Mesothelial cell of epicardium (in vitro differentiated cells): ENCODE results near the gene GCC2. TPM values are rescaled to one million over a fixed set of nuclear protein-coding genes. Genes with fewer than 3 reads are reported as not detected.

Source experiments
- DNase-seq, 2 experiments: peaks; one replicate each; pipeline ENCODE4 v3.0.0; 2021; ENCODE audit warnings: low spot score in 2 of 2; ENCODE audit not compliant: unreplicated experiment in 2 of 2
- H3K27ac Mint-ChIP-seq: 2 replicates; pipeline ENCODE4 v1.8.0; 2021; ENCODE audit warnings: mixed read lengths
- H3K27me3 Mint-ChIP-seq: 2 replicates; pipeline ENCODE4 v1.8.0; 2021; ENCODE audit warnings: low read depth, mixed read lengths
- H3K36me3 Mint-ChIP-seq: 2 replicates; pipeline ENCODE4 v1.8.0; 2021; ENCODE audit warnings: mixed read lengths
- H3K4me1 Mint-ChIP-seq: 2 replicates; pipeline ENCODE4 v1.8.0; 2021; ENCODE audit warnings: mixed read lengths
- H3K4me3 Mint-ChIP-seq: 2 replicates; pipeline ENCODE4 v1.8.0; 2021; ENCODE audit warnings: mild to moderate bottlenecking, moderate library complexity, mixed read lengths
- H3K9me3 Mint-ChIP-seq: 2 replicates; pipeline ENCODE4 v1.8.0; 2021; ENCODE audit warnings: mixed read lengths
- total RNA-seq: library from RNA; stranded (reverse); gene quantifications from 3 replicates; pipeline ENCODE4 v1.2.1, GENCODE V29; 2021
- TF ChIP-seq, protein P1 (sequence below): fragments of 200-600 bp; sonication (generic); IDR thresholded peaks from one replicate; pipeline ENCODE4 v1.5.0; 2021; ENCODE audit warnings: antibody characterized with exemption; ENCODE audit not compliant: unreplicated experiment

GCC2 gene
- total RNA-seq, 1 donor from 2014 or later: 44.2 TPM

GRCh38 chr2:108534584-108535356, 85.8 kb downstream of the GCC2 start:
- Mint-ChIP-seq H3K27ac (peak overlapping the region; percentile 99), H3K9me3 (no peaks in the 10 kb centered on the region), H3K36me3 (no peaks in the 10 kb centered on the region), H3K27me3 (no peaks in the 10 kb centered on the region), H3K4me3 (peak overlapping the region; percentile 97), H3K4me1 (peaks cover 37% of the 10 kb centered on the region)
- TF ChIP-seq, protein P1, sequence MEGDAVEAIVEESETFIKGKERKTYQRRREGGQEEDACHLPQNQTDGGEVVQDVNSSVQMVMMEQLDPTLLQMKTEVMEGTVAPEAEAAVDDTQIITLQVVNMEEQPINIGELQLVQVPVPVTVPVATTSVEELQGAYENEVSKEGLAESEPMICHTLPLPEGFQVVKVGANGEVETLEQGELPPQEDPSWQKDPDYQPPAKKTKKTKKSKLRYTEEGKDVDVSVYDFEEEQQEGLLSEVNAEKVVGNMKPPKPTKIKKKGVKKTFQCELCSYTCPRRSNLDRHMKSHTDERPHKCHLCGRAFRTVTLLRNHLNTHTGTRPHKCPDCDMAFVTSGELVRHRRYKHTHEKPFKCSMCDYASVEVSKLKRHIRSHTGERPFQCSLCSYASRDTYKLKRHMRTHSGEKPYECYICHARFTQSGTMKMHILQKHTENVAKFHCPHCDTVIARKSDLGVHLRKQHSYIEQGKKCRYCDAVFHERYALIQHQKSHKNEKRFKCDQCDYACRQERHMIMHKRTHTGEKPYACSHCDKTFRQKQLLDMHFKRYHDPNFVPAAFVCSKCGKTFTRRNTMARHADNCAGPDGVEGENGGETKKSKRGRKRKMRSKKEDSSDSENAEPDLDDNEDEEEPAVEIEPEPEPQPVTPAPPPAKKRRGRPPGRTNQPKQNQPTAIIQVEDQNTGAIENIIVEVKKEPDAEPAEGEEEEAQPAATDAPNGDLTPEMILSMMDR: no peak
- DNase-seq: peak; percentile 24 to 62

DNA sequence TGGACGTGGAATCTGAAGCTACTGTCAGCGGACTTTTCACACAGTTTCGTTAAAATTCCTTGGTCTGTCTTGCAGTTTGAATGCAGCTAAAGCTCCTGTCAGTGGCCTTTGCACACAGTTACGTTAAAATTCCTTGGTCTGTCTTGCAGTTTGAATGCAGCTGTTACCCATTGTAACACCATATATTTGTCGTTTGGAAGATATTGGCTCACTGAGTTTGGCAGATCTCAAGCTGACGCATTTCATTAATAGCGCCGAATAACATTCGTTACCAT, 86.3 kb downstream of the GCC2 start:
- no peak for DNase-seq
- no peaks in the 10 kb centered on the region for H3K36me3 Mint-ChIP-seq
- H3K27ac Mint-ChIP-seq: peak overlapping the region; percentile 99
- H3K4me1 Mint-ChIP-seq: peaks cover 37% of the 10 kb centered on the region
- no peaks in the 10 kb centered on the region for H3K27me3 Mint-ChIP-seq
- no peaks in the 10 kb centered on the region for H3K9me3 Mint-ChIP-seq
- TF ChIP-seq, protein P1: no peak
- H3K4me3 Mint-ChIP-seq: peak overlapping the region; percentile 97

GRCh38 chr2:108536133-108536780, 87.3 kb downstream of the GCC2 start:
- no peaks in the 10 kb centered on the region for H3K9me3 Mint-ChIP-seq
- H3K4me1 Mint-ChIP-seq: peaks cover 38% of the 10 kb centered on the region
- TF ChIP-seq, protein P1: no peak
- DNase-seq: no peak
- H3K27ac Mint-ChIP-seq: peak overlapping the region; percentile 51
- no peaks in the 10 kb centered on the region for H3K36me3 Mint-ChIP-seq
- H3K27me3 Mint-ChIP-seq: no peaks in the 10 kb centered on the region
- H3K4me3 Mint-ChIP-seq: peak overlapping the region; percentile 51

DNA sequence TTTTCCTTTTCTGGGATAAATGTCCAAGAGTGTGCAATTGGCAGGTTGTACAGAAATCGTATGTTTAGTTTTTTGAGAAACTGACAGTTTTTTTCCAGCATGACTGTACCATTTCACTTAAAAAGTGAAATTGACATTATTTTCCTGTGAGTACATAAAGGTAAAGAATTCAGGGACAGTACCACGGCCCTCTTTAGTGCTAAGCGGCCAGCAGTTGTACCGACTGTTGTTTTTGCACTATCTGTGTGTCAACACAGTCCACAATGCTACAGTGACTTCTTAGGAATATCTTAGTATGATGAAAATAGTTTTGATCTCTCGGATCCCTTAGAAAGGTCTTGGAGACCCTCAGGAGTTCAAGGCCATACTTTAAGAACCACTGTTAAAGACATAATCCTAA, 87.9 kb downstream of the GCC2 start:
- no peak for DNase-seq
- H3K27me3 Mint-ChIP-seq: no peaks in the 10 kb centered on the region
- H3K4me3 Mint-ChIP-seq: no peak overlapping the region
- no peak overlapping the region for H3K27ac Mint-ChIP-seq
- H3K36me3 Mint-ChIP-seq: no peaks in the 10 kb centered on the region
- TF ChIP-seq, protein P1: no peak
- H3K4me1 Mint-ChIP-seq: peaks cover 42% of the 10 kb centered on the region
- H3K9me3 Mint-ChIP-seq: no peaks in the 10 kb centered on the region

GRCh38 chr2:108538000-108538625, 89.1 kb downstream of the GCC2 start:
- no peak for DNase-seq
- no peaks in the 10 kb centered on the region for H3K9me3 Mint-ChIP-seq
- TF ChIP-seq, protein P1: no peak
- peak overlapping the region; percentile 64 for H3K27ac Mint-ChIP-seq
- no peak overlapping the region for H3K4me3 Mint-ChIP-seq
- peaks cover 4% of the 10 kb centered on the region for H3K36me3 Mint-ChIP-seq
- H3K4me1 Mint-ChIP-seq: peaks cover 47% of the 10 kb centered on the region
- H3K27me3 Mint-ChIP-seq: no peaks in the 10 kb centered on the region
